Right lobe of liver (tissue), 6 donors: ENCODE data around the gene PRKCD. TPM values are rescaled to one million over a fixed set of nuclear protein-coding genes. Genes with fewer than 3 reads are reported as not detected.

Experiments
- ATAC-seq, 4 donors: fragments of 200-7000 bp; cut with Tn5 transposase; one replicate each; pipeline ENCODE4 v1.9.1; 2020; ENCODE audit warnings: mild to moderate bottlenecking in 4 of 4, moderate library complexity in 4 of 4
- DNase-seq, 3 donors: peaks; one replicate each; pipeline ENCODE4 v3.0.0-alpha.2; 2020
- H3K27ac ChIP-seq, 3 donors: fragments of 200-600 bp; one replicate each; pipeline ENCODE4 v1.8.0; 2022
- H3K27me3 ChIP-seq, 2 donors: fragments of 200-600 bp; one replicate each; pipeline ENCODE4 v1.8.0; 2022
- H3K36me3 ChIP-seq, 4 donors: fragments of 200-600 bp; sonication (generic) in 1 of 4; one replicate each; pipeline versions ENCODE4 v1.5.1 to v1.8.0; 2017 to 2022; ENCODE audit warnings: control low read depth in 1 of 4
- H3K4me1 ChIP-seq, 4 donors: fragments of 200-600 bp; sonication (generic) in 1 of 4; one replicate each; pipeline versions ENCODE4 v1.5.1 to v1.8.0; 2017 to 2022; ENCODE audit warnings: control low read depth in 1 of 4
- H3K4me3 ChIP-seq, 3 donors: fragments of 200-600 bp; one replicate each; pipeline ENCODE4 v1.8.0; 2022
- H3K9me3 ChIP-seq, 4 donors: fragments of 200-600 bp; sonication (generic) in 1 of 4; one replicate each; pipeline versions ENCODE4 v1.5.1 to v1.8.0; 2017 to 2022; ENCODE audit warnings: control low read depth in 1 of 4
- POLR2A ChIP-seq: fragments of 450-650 bp; IDR thresholded peaks from one replicate; pipeline ENCODE4 v1.6.1; 2017; ENCODE audit warnings: antibody characterized with exemption, mild to moderate bottlenecking
- WGBS: methylation state at CpG from one replicate; pipeline ENCODE4 v1.1.6; 2018; ENCODE audit warnings: low coverage, low lambda C conversion rate; ENCODE audit not compliant: insufficient coverage; ENCODE audit errors: missing lambda C conversion rate; 5-methylcytosine and 5-hydroxymethylcytosine counted together
- intact Hi-C, 2 donors: fragments of 100-400 bp; cut with DNase I; formaldehyde crosslinking; loops; one replicate each; pipeline versions ENCODE4 v1.11.2 to v1.14.1; 2022
- total RNA-seq, 6 experiments: library from RNA; depleted of rRNA in 2 of 6; stranded (reverse); fragments of >200 nt in 2 of 6; fragmentation: NEBNext Ultra II Directional in 3 of 6; extraction: Animal tissue kit (Norgen Biotek cat#: 25700) in 3 of 6; gene quantifications; one replicate each; pipeline versions ENCODE4 v1.1.0 to v1.2.4, GENCODE V29; 2016 to 2023
- TF ChIP-seq, protein P1 (sequence below), 4 donors: fragments of 200-600 bp in 3 of 4; fragments of 450-650 bp in 1 of 4; IDR thresholded peaks; one replicate each; pipeline versions ENCODE4 v1.5.1 to v1.8.0; 2016 to 2022; ENCODE audit warnings: antibody characterized with exemption in 4 of 4, mild to moderate bottlenecking in 2 of 4
- donor health status: DM: no; HTN: yes; CAD: no.
- donor health status: DM: no; HTN: no; CAD: no.
- donor health status: DM: no; HTN: no; CAD: no.
- donor health status: DM: no; HTN: yes; CAD: no.
- donor health status: DM: no; HTN: yes; CAD: no.

The PRKCD gene
- total RNA-seq, 6 experiments from 2014 or later, result 3.5 to 8.3 (median 5.1) TPM

DNA sequence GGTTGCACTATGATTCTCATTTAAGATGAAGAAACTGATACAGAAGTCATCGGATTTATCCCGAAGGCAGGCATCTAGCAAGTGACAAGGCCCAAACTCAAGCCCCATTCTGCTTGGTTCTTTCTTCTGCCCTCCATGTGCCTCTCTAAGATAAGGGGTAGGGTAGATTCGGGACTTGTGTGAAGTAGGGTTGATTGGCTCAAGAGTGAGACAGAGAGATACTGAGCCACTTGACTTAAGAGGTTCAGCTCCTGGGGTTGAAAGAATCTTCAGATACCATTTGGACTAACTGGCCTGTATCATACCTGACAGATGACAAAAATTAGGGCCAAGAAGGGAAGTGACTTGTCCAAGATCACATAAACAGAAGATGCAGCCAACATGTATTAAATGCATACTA, 31.7 kb upstream of the PRKCD start:
- DNase-seq, result no peak
- Histone ChIP-seq H3K4me3 (peak overlapping the region; percentile 84 to 93 (median 92)), H3K4me1 (peaks cover 0 to 19% (median 8%) of the 10 kb centered on the region in 4 donors), H3K36me3 (peaks cover 0 to 14% (median 6%) of the 10 kb centered on the region in 4 donors), H3K27me3 (no peaks in the 10 kb centered on the region), H3K9me3 (no peaks in the 10 kb centered on the region), H3K27ac (no peak overlapping the region)
- no peak for ATAC-seq
- intact Hi-C loops, result no loop called here
- TF ChIP-seq, protein P1, sequence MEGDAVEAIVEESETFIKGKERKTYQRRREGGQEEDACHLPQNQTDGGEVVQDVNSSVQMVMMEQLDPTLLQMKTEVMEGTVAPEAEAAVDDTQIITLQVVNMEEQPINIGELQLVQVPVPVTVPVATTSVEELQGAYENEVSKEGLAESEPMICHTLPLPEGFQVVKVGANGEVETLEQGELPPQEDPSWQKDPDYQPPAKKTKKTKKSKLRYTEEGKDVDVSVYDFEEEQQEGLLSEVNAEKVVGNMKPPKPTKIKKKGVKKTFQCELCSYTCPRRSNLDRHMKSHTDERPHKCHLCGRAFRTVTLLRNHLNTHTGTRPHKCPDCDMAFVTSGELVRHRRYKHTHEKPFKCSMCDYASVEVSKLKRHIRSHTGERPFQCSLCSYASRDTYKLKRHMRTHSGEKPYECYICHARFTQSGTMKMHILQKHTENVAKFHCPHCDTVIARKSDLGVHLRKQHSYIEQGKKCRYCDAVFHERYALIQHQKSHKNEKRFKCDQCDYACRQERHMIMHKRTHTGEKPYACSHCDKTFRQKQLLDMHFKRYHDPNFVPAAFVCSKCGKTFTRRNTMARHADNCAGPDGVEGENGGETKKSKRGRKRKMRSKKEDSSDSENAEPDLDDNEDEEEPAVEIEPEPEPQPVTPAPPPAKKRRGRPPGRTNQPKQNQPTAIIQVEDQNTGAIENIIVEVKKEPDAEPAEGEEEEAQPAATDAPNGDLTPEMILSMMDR (IDR thresholded peaks at IDR 0.05), result no peak
- TF ChIP-seq POLR2A, result no peak
- WGBS, result 91% methylated on average over 3 of the region's 3 CpGs

DNA sequence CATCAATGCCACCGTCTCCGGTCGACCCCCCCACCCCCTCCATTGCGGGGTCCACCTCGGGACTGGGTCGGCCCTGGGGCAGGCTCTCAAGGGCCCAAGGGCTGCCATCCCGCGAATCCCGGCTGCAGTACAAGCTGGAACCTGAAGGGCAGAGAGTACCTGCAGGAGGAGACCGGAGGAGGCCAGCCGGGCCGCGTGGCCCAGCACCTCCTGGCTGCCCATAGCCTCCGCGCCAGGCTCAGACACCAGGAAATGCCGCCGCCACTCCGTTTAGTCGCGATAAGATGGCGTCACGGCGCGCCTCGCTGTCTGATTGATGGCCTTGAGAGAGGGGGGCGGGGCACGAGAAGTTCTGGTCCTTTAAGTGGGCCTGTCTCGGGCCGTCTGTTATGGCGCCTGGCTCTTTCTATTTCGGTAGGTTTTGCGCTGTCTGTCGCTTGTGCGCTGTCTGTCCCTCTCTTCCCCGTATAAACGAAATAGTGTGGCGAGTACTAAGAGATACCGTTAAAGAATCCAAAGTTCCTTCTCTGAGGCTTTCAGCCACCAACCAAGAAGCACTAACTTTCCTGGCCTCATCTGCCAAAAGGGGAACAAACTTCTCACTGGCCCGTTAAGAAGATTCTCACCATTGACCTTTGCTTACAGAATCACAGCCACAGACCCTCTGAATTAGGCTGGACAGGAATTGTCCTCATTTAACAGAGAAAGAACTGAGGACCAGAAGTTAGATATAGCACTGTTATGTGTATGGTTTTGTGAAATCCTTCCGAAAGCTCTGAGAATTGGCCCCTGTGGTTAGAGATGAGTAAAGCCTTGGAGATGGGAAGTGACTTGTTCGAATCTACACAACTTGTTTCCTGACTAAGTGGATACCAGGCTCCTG, 30.6 kb upstream of the PRKCD start, which contains the start of gene RFT1:
TSS of gene RFT1 (minus strand) at position 257 of the 883 bp plus-strand sequence. CDS start at position 222, 35 bp downstream.
- DNase-seq (peak; percentile 97 to 98 (median 97)), ATAC-seq (peak; percentile 88 to 95 (median 92))
- Histone ChIP-seq H3K36me3 (peaks cover 0 to 4% (median 1%) of the 10 kb centered on the region in 4 donors), H3K4me3 (peak within 1 kb of the TSS; percentile 84 to 93 (median 92)), H3K27ac (peak within 1 kb of the TSS; percentile 81 to 90 (median 81)), H3K9me3 (no peaks in the 10 kb centered on the region), H3K27me3 (no peaks in the 10 kb centered on the region), H3K4me1 (peaks cover 0 to 25% (median 9%) of the 10 kb centered on the region in 4 donors)
- TF ChIP-seq POLR2A, result peak; percentile 74
- TF ChIP-seq, protein P1 (IDR thresholded peaks at IDR 0.05), result no peak
- WGBS, result 4% methylated on average over 31 of the region's 41 CpGs
- intact Hi-C loops, result no loop called here

DNA sequence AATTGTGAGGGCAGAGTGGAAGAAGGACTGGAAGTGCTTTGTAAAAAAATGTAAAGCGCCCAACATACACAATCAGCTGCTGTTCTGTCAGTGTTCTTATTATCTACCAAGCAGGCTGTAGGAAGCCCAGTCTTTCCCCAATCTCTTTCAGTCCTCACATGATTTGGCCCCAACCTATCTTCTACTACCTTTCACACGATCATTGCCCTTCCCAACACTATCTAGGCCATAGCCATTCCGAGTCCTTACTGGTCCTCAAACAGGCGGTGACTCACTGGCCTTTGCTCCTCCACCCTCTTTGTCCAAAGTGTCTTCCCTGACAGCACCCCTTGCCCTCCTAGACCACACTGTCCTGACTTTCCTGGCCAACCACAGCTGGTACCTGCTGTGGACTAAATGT, 29.9 kb upstream of the PRKCD start:
- H3K9me3 ChIP-seq, result no peaks in the 10 kb centered on the region
- no peak for DNase-seq
- ATAC-seq, result no peak
- H3K4me3 ChIP-seq, result peak overlapping the region in 1 of 3 donors; percentile 84
- H3K36me3 ChIP-seq, result no peaks in the 10 kb centered on the region
- H3K4me1 ChIP-seq, result peaks cover 0 to 25% (median 9%) of the 10 kb centered on the region in 4 donors
- TF ChIP-seq, protein P1 (IDR thresholded peaks at IDR 0.05), result no peak
- TF ChIP-seq POLR2A, result no peak
- intact Hi-C loops, result no loop called here
- 83% methylated on average over 4 of the region's 4 CpGs for WGBS
- no peaks in the 10 kb centered on the region for H3K27me3 ChIP-seq
- peak overlapping the region; percentile 81 to 90 (median 81) for H3K27ac ChIP-seq

- Histone ChIP-seq H3K9me3 (no peaks in the 10 kb centered on the region), H3K36me3 (no peaks in the 10 kb centered on the region), H3K27me3 (no peaks in the 10 kb centered on the region), H3K4me3 (no peak overlapping the region), H3K27ac (no peak overlapping the region), H3K4me1 (peaks cover 0 to 25% (median 9%) of the 10 kb centered on the region in 4 donors)
- TF ChIP-seq POLR2A, result no peak
- TF ChIP-seq, protein P1 (IDR thresholded peaks at IDR 0.05), result no peak
- intact Hi-C loops, result no loop called here
- no peak for ATAC-seq
- WGBS, result 78% methylated on average over 5 of the region's 5 CpGs
- no peak for DNase-seq
These were observed 28.7 kb upstream of the PRKCD start for GRCh38 chr3:53132347-53132746.
